Left lung (tissue), 10 donors: ENCODE measurements around the gene PCYOX1L. TPM values are rescaled to one million over a fixed set of nuclear protein-coding genes. Genes with fewer than 3 reads are reported as not detected.

Experiments used
- ATAC-seq: fragments of 200-7000 bp; cut with Tn5 transposase; one replicate; pipeline ENCODE4 v1.9.1; 2020; ENCODE audit warnings: moderate library complexity
- DNase-seq, 4 donors: peaks; one replicate each; pipeline ENCODE4 v3.0.0-alpha.2; 2013 to 2020
- H3K27ac ChIP-seq, 2 donors: fragments of 200-600 bp; sonication (generic) in 1 of 2; one replicate each; pipeline versions ENCODE4 v1.5.0 to v1.8.0; 2020 to 2021
- H3K27me3 ChIP-seq, 2 donors: fragments of 200-600 bp; sonication (generic) in 1 of 2; one replicate each; pipeline versions ENCODE4 v1.5.0 to v1.8.0; 2020 to 2021
- H3K36me3 ChIP-seq, 2 donors: fragments of 200-600 bp; sonication (generic) in 1 of 2; one replicate each; pipeline versions ENCODE4 v1.5.0 to v1.8.0; 2020 to 2021
- H3K4me1 ChIP-seq, 2 donors: fragments of 200-600 bp; one replicate each; pipeline ENCODE4 v1.8.0; 2021
- H3K4me3 ChIP-seq, 2 donors: fragments of 200-600 bp; sonication (generic) in 1 of 2; one replicate each; pipeline versions ENCODE4 v1.5.0 to v1.8.0; 2020 to 2021; ENCODE audit warnings: mild to moderate bottlenecking in 1 of 2
- H3K9me3 ChIP-seq, 2 donors: fragments of 200-600 bp; sonication (generic) in 1 of 2; one replicate each; pipeline versions ENCODE4 v1.5.0 to v1.8.0; 2020 to 2021
- CTCF ChIP-seq, 2 donors: fragments of 200-600 bp; sonication (generic) in 1 of 2; IDR thresholded peaks; one replicate each; pipeline versions ENCODE4 v1.5.0 to v1.8.0; 2021; ENCODE audit warnings: antibody characterized with exemption in 2 of 2
- intact Hi-C, 2 donors: fragments of 100-400 bp; cut with DNase I; formaldehyde crosslinking; loops; one replicate each; pipeline versions ENCODE4 v1.11.2 to v1.14.2; 2022
- polyA plus RNA-seq, 6 donors: library from polyadenylated mRNA; unstranded; fragments of 120-200 nt; gene quantifications; one replicate each; pipeline ENCODE4 v1.2.1, GENCODE V29; 2013; ENCODE audit not compliant: insufficient read length in 6 of 6
- total RNA-seq, 2 donors: library from RNA; stranded (reverse); fragmentation: NEBNext Ultra II Directional; extraction: Animal tissue kit (Norgen Biotek cat#: 25700); gene quantifications; one replicate each; pipeline ENCODE4 v1.2.1, GENCODE V29; 2021
- donor health status: DM: no; HTN: yes; CAD: no.
- donor health status: DM: no; HTN: no; CAD: no.

Gene PCYOX1L
- total and polyA plus RNA-seq, 8 donors, result 9.0 to 17.9 (median 15.8) TPM

- ATAC-seq, result no peak
- no peak for DNase-seq
- peaks cover 0 to 8% of the 10 kb centered on the region in 2 donors for H3K4me1 ChIP-seq
- H3K27ac ChIP-seq, result no peak overlapping the region
- TF ChIP-seq CTCF (IDR thresholded peaks at IDR 0.05), result no peak
- H3K27me3 ChIP-seq, result no peaks in the 10 kb centered on the region
- H3K36me3 ChIP-seq, result no peaks in the 10 kb centered on the region
- H3K9me3 ChIP-seq, result no peaks in the 10 kb centered on the region
- no peak overlapping the region for H3K4me3 ChIP-seq
- intact Hi-C loops, result no loop called here
Measured at GRCh38 chr5:149367972-149368645, 10.3 kb downstream of the PCYOX1L start.

- intact Hi-C loops, result loop anchor here in 1 of 2 donors (5.0 kb wide), 2 partner anchors 54 to 196 kb away; no protein-coding TSS in a partner anchor
- no peak overlapping the region for H3K4me3 ChIP-seq
- no peak for ATAC-seq
- H3K9me3 ChIP-seq, result no peaks in the 10 kb centered on the region
- H3K27me3 ChIP-seq, result no peaks in the 10 kb centered on the region
- DNase-seq, result no peak
- peaks cover 0 to 8% of the 10 kb centered on the region in 2 donors for H3K4me1 ChIP-seq
- TF ChIP-seq CTCF (IDR thresholded peaks at IDR 0.05), result no peak
- H3K27ac ChIP-seq, result no peak overlapping the region
- H3K36me3 ChIP-seq, result no peaks in the 10 kb centered on the region
Measured at GRCh38 chr5:149370878-149371277, 13.0 kb downstream of the PCYOX1L start.

- peak; percentile 79 to 89 for TF ChIP-seq CTCF (IDR thresholded peaks at IDR 0.05)
- intact Hi-C loops, result loop anchor here in 1 of 2 donors (5.0 kb wide), 2 partner anchors 54 to 196 kb away; no protein-coding TSS in a partner anchor
Measured at GRCh38 chr5:149371296-149371962, 13.6 kb downstream of the PCYOX1L start.

GRCh38 chr5:149372076-149372795 is 14.4 kb downstream of the PCYOX1L start:
- Histone ChIP-seq H3K27me3 (no peaks in the 10 kb centered on the region), H3K36me3 (no peaks in the 10 kb centered on the region), H3K4me1 (peaks cover 0 to 8% of the 10 kb centered on the region in 2 donors), H3K4me3 (no peak overlapping the region), H3K9me3 (no peaks in the 10 kb centered on the region), H3K27ac (no peak overlapping the region)
- DNase-seq (no peak), ATAC-seq (no peak)
- intact Hi-C loops, result loop anchor here in 1 of 2 donors (5.0 kb wide), 2 partner anchors 55 to 195 kb away; no protein-coding TSS in a partner anchor
- TF ChIP-seq CTCF (IDR thresholded peaks at IDR 0.05), result no peak

More at GRCh38 chr5:149371296-149371962, 13.6 kb downstream of the PCYOX1L start:
- ATAC-seq (peak; percentile 94), DNase-seq (peak in 1 of 4 donors; percentile 57)
- Histone ChIP-seq H3K27ac (no peak overlapping the region), H3K27me3 (no peaks in the 10 kb centered on the region), H3K9me3 (no peaks in the 10 kb centered on the region), H3K4me3 (no peak overlapping the region), H3K4me1 (peaks cover 0 to 8% of the 10 kb centered on the region in 2 donors), H3K36me3 (no peaks in the 10 kb centered on the region)
